ENCODE measurements around the gene LTO1. TPM values are rescaled to one million over a fixed set of nuclear protein-coding genes. Genes with fewer than 3 reads are reported as not detected.

LTO1 gene
- total RNA-seq, 8 experiments from 2014 or later: 10.5 to 31.1 (median 16.1) TPM

DNA sequence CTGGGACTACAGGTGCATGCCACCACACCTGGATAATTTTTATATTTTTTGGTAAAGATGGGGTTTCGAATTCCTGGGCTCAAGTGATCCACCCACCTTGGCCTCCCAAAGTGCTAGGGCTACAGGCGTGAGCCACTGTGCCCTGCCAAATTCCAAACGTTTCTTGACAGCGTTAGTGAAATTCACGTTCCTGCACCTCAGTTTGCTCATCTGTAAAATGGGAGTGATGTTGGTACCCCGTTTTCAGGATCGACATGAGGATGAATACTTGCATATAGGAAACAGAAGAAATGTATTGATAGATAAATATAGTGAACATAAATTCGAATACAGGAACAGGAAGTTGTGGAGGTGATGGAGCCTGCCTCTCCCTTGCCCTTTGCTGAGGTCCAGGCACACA lies 10.2 kb upstream of the LTO1 start:
- no peak for ATAC-seq (replicated peaks in 6 of 8)
- no peaks in the 10 kb centered on the region for H3K4me1 ChIP-seq (replicated peaks in 1 of 2)
- WGBS, 10 experiments: 15 to 100% (median 56%) methylated on average over 2 to 7 of the region's 8 CpGs; no CpG with 5 or more reads in 2 of the 10 experiments
- in situ Hi-C loops (cut with MboI; ENCODE audit: low pct_unique_long_range_greater_than_20kb in 2 of 9, low sequenced_read_pairs in 9 of 9, unreplicated experiment in 9 of 9): loop anchor here in 6 of 9 experiments (10.0 to 25.0 kb wide), 3 partner anchors 202 to 509 kb away; no protein-coding TSS in a partner anchor
- no peak overlapping the region for H3K4me3 ChIP-seq
- no peak overlapping the region for H3K27ac ChIP-seq

DNA sequence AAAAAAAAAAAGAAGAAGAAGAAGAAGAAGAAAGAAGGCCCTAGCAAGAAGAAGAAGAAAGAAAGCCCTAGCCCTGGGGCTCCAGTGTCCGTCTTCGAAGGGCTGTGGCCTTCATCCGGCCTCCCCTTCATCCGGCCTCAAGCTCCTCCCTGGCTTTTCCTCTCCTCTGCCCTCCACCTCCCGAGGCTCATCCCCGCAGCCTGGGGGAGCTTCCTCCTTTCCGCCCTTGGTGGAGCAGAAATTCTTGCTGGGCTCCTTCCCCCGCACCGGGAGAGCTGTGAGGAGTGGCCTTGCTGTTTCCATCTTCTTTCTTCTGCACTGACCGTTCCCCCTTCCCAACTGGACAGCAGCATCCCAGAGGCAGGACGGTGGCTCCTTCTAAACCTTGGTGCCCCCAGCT lies 9.5 kb upstream of the LTO1 start:
- in situ Hi-C loops (cut with MboI; ENCODE audit: low pct_unique_long_range_greater_than_20kb in 2 of 9, low sequenced_read_pairs in 9 of 9, unreplicated experiment in 9 of 9): loop anchor here in 6 of 9 experiments (10.0 to 25.0 kb wide), 3 partner anchors 203 to 510 kb away; no protein-coding TSS in a partner anchor
- Histone ChIP-seq H3K4me1 (replicated peaks in 1 of 2) (no peaks in the 10 kb centered on the region), H3K27ac (no peak overlapping the region), H3K4me3 (no peak overlapping the region)
- WGBS, 10 experiments: 40 to 85% (median 75%) methylated on average over 1 to 7 of the region's 11 CpGs; no CpG with 5 or more reads in 3 of the 10 experiments
- no peak for ATAC-seq (replicated peaks in 6 of 8)

DNA sequence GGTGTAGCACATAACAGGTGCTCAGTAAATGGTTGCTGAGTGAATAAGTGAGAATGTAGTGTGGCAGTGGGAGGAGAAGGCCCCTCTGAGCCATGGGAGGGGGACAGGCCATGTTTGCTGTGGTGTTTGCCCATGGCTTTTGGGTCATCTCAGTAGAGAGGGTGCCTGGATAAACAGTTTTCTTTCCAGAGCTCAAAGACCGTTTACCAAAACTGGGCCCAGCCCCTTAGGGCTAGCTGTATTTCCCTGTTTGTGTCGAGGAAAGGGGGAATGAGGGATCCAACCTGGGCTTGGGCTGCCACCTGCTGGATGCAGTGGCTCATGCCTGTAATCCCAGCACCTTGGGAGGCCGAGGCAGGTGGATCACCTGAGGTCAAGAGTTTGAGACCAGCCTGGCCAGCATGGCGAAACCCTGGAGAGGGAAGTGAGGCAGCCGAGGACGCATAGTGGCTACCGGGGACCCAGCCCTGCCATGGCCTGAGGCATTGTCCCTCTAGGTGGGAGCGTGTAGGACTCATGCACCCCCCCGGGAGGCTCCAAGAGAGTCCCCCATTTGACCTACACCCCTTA lies 8.7 kb upstream of the LTO1 start:
- H3K27ac ChIP-seq: no peak overlapping the region
- no peak overlapping the region for H3K4me3 ChIP-seq
- 0 to 74% (median 37%) methylated on average over 1 to 7 of the region's 9 CpGs; no CpG with 5 or more reads in 2 of the 10 experiments for WGBS, 10 experiments
- no peaks in the 10 kb centered on the region for H3K4me1 ChIP-seq (replicated peaks in 1 of 2)
- in situ Hi-C loops (cut with MboI; ENCODE audit: low pct_unique_long_range_greater_than_20kb in 2 of 9, low sequenced_read_pairs in 9 of 9, unreplicated experiment in 9 of 9): loop anchor here in 6 of 9 experiments (10.0 to 25.0 kb wide), 3 partner anchors 203 to 511 kb away; no protein-coding TSS in a partner anchor
- peak in 2 of 8 experiments; percentile 24 to 46 for ATAC-seq (replicated peaks in 6 of 8)

DNA sequence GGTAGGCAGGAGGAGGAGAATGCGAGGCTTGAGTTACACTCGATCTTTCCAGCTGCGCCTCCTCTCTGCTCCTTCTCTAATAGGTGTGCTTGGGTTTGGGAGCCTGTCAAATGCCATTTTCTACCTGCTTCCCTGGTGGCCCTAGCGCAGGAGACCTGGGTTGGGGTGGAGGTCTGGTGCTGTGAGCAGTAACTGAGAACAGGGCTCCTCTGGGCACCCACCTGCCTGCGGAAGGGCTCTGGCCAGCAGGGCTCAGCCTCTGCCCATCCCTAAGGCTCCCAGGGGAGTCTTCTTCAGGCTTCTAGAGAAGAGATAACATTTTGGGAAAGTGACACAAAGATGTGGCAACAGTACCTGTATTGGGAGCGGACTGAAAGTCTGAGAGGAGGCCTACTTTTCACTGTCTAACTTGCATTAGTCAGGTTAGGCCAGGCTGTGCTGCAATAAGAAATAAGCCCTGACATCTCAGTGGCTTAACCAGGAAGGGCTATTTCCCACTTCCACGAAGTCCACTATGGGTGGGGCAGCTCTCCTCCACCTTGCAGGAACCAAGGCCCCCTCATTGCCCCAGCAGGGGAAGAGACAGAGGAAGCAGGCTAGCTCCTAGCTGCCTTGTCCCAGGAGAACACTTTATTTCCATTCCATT lies 7.7 kb upstream of the LTO1 start:
- WGBS, 10 experiments: 14 to 100% (median 81%) methylated on average over 1 to 6 of the region's 7 CpGs; no CpG with 5 or more reads in 1 of the 10 experiments
- no peaks in the 10 kb centered on the region for H3K4me1 ChIP-seq (replicated peaks in 1 of 2)
- no peak overlapping the region for H3K4me3 ChIP-seq
- in situ Hi-C loops (cut with MboI; ENCODE audit: low pct_unique_long_range_greater_than_20kb in 2 of 9, low sequenced_read_pairs in 9 of 9, unreplicated experiment in 9 of 9): loop anchor here in 6 of 9 experiments (10.0 to 25.0 kb wide), 3 partner anchors 204 to 512 kb away; no protein-coding TSS in a partner anchor
- no peak for ATAC-seq (replicated peaks in 6 of 8)
- H3K27ac ChIP-seq: no peak overlapping the region

DNA sequence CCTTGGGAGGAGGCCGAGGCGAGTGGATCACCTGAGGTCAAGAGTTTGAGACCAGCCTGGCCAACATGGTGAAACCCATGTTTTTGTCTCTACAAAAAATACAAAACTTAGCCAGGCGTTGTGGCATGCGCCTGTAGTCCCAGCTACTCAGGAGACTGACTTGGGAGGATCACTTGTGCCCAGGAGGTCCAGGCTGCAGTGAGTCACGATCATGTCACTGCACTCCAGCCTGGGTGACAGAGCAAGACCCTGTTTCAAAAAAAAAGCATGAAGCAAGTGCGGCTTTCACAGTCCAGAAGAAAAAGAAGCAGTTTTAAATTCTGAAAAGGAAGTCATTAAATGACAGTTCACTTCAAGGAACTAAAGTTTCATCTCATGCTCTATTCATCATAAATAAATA lies 7.1 kb upstream of the LTO1 start:
- WGBS, 10 experiments: 58 to 100% (median 90%) methylated on average over 2 to 6 of the region's 6 CpGs; no CpG with 5 or more reads in 2 of the 10 experiments
- Histone ChIP-seq H3K4me3 (no peak overlapping the region), H3K4me1 (replicated peaks in 1 of 2) (no peaks in the 10 kb centered on the region), H3K27ac (no peak overlapping the region)
- in situ Hi-C loops (cut with MboI; ENCODE audit: low pct_unique_long_range_greater_than_20kb in 2 of 9, low sequenced_read_pairs in 9 of 9, unreplicated experiment in 9 of 9): loop anchor here in 6 of 9 experiments (10.0 to 25.0 kb wide), 3 partner anchors 205 to 513 kb away; no protein-coding TSS in a partner anchor
- ATAC-seq (replicated peaks in 6 of 8): no peak

DNA sequence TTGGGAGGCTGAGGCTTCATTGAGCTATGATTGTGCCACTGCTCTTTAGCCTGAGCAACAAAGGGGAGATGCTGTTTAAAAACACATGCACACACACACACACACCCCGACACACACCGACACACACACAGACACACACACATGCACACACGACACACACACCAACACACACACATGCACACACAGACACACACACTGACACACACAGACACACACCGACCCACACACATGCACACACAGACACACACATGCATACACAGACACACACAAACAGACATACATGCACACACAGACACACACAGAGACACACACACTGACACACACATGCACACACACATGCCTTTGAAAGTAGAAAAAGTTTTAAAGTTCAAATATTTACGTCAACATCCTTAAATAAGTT lies 5.5 kb upstream of the LTO1 start:
- ATAC-seq (replicated peaks in 6 of 8): no peak
- WGBS, 10 experiments: 60 to 100% (median 93%) methylated on average over 1 to 4 of the region's 5 CpGs; no CpG with 5 or more reads in 3 of the 10 experiments
- in situ Hi-C loops (cut with MboI; ENCODE audit: low pct_unique_long_range_greater_than_20kb in 2 of 9, low sequenced_read_pairs in 9 of 9, unreplicated experiment in 9 of 9): loop anchor here in 6 of 9 experiments (10.0 to 25.0 kb wide), 3 partner anchors 207 to 514 kb away; no protein-coding TSS in a partner anchor

DNA sequence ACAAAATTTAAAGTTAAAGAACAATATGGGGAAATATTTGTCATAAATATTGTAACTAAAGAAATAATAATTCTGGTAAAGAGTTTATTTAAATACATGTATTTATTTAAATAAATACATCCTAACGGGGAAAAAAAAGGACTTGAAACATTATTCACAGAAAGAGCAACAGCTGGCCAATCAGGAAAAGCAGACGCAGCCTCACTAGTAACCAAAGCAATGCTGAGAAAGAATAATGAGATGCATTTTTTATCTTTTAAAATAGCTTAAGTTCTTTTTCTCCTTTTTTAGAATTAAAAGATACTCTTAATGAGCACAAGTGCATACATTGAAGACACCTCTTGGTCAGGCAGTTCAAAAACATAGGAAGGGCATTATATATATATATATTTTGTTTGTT lies 2.6 kb upstream of the LTO1 start:
- Histone ChIP-seq H3K4me3 (no peak overlapping the region), H3K4me1 (replicated peaks in 1 of 2) (peaks cover 5 to 6% of the 10 kb centered on the region in 2 donors), H3K27ac (no peak overlapping the region)
- 4 to 92% (median 68%) methylated on average over 1 to 2 of the region's 2 CpGs for WGBS, 10 experiments
- in situ Hi-C loops (cut with MboI; ENCODE audit: low pct_unique_long_range_greater_than_20kb in 2 of 9, low sequenced_read_pairs in 9 of 9, unreplicated experiment in 9 of 9): loop anchor here in 5 of 9 experiments (25.0 kb wide), 2 partner anchors 210 to 510 kb away; no protein-coding TSS in a partner anchor
- ATAC-seq (replicated peaks in 6 of 8): no peak

More for the DNA sequence above, 5.5 kb upstream of the LTO1 start:
- no peak overlapping the region for H3K4me3 ChIP-seq
- H3K4me1 ChIP-seq (replicated peaks in 1 of 2): no peaks in the 10 kb centered on the region
- no peak overlapping the region for H3K27ac ChIP-seq

DNA sequence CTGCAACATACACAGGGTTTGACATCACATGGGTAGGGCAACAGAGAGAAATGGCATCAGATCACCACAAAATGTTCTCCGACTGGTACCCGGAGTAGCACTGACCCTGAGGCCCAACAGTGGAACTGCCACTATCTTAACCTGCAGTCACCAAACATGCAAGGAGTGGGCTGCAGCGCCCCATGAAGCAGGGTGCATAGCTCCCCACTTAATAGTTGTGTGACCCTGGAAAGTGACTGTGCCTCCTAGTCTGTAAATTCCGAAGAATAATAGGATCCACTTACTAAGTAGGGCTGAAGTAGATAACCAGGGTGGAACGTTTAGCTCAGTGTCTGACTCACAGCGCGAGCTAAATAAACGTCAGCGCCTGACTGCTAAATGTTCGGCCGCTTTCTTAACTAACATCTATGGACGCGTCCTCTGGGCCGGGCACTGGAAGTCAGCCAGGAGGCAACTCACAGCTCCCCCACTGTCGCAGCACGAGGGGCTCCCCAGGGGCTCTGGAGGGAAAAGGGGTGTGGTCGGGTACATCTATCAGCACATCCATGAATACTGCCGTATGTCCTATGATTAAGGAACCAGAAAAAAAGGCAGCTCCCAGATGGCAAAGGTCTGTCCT lies 777 bp downstream of the LTO1 start:
- Histone ChIP-seq H3K4me1 (replicated peaks in 1 of 2) (peaks cover 6 to 11% of the 10 kb centered on the region in 2 donors), H3K4me3 (peak overlapping the region; percentile 90 to 93 (median 91)), H3K27ac (peak overlapping the region; percentile 79 to 83)
- in situ Hi-C loops (cut with MboI; ENCODE audit: low pct_unique_long_range_greater_than_20kb in 2 of 9, low sequenced_read_pairs in 9 of 9, unreplicated experiment in 9 of 9): loop anchor here in 5 of 9 experiments (25.0 kb wide), 3 partner anchors 387 to 1412 kb away; partner anchors contain the start of genes C11orf24 (in 1 of the 5) and MYEOV (in 1 of the 5)
- whole genome bisulfite sequencing, 10 experiments: 0 to 100% (median 30%) methylated on average over 2 to 11 of the region's 18 CpGs; no CpG with 5 or more reads in 3 of the 10 experiments
- ATAC-seq (replicated peaks in 6 of 8): peak in 3 of 8 experiments; percentile 4 to 55 (median 54)

DNA sequence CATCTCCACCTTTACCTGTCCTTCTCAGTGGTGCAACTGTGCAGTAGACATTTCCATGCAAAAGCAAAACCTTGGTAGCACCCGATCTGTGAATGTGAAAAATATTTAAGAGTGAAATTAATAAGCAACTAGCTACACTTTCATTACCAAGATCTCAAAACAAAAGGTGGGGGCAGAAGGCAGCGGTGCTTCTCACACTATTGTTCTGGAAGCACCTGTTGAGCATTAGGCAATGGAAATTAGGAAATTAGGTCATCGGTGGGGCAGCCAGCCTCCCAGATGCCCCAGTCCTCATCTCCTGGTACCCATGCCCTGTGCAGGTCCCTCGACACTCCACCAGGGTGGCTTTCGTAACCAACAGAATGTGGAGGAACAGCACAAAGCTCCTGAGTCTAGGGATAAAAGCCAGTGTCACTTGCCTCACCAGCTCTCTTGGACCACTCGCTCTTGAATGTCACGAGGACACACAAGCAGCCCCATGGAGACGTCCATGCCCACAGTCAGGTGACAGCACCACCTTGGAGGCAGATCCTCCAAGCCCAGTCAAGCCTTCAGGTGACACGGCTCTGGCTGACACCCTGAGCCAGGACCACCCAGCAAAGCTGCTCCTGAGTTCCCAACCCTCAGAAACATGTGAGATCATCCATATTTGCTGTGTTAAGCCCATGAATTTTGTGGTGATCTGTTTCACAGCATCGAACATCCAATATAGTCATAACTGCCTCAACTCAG lies 3.3 kb downstream of the LTO1 start:
- Histone ChIP-seq H3K27ac (no peak overlapping the region), H3K4me3 (no peak overlapping the region), H3K4me1 (replicated peaks in 1 of 2) (peaks cover 6 to 11% of the 10 kb centered on the region in 2 donors)
- in situ Hi-C loops (cut with MboI; ENCODE audit: low pct_unique_long_range_greater_than_20kb in 2 of 9, low sequenced_read_pairs in 9 of 9, unreplicated experiment in 9 of 9): loop anchor here in 5 of 9 experiments (25.0 kb wide), 3 partner anchors 385 to 1410 kb away; partner anchors contain the start of genes C11orf24 (in 1 of the 5) and MYEOV (in 1 of the 5)
- no peak for ATAC-seq (replicated peaks in 6 of 8)
- WGBS, 10 experiments: 40 to 100% (median 85%) methylated on average over 1 to 6 of the region's 10 CpGs; no CpG with 5 or more reads in 1 of the 10 experiments

DNA sequence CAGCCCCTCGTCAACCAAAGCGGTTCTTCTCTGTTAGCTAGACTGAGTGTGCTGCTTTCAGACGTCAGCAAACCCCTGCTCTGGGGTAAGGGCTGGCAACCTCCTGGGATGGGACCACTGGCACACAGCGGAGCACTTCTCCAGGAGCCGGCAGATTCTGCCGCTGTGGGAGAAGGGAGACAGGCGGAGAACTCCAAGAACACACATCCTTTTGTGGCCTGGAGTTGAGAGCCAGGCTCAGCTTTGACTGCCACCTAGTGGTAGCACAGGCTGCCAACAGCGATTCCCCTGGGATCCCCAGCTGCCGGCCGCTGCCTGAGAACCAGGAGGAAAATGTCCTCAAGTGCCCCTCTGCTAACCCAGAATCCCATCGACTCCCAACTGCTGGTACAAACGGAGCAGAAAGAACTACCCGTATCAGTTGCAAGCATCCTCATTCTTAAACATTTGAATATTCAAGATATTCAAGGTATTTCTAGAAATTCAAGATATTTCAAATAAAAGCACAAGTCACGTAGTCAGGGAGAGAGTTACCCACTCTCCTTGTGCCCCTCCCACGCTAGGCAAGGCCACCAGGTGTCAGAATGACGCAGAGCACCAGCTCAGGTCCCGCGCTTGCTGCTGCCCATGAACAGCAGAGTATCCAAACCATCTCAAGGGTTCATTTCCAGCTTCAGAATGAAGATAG lies 4.9 kb downstream of the LTO1 start:
- in situ Hi-C loops (cut with MboI; ENCODE audit: low pct_unique_long_range_greater_than_20kb in 2 of 9, low sequenced_read_pairs in 9 of 9, unreplicated experiment in 9 of 9): loop anchor here in 5 of 9 experiments (25.0 kb wide), 3 partner anchors 383 to 1408 kb away; partner anchors contain the start of genes C11orf24 (in 1 of the 5) and MYEOV (in 1 of the 5)
- Histone ChIP-seq H3K4me3 (no peak overlapping the region), H3K27ac (no peak overlapping the region), H3K4me1 (replicated peaks in 1 of 2) (peaks cover 6 to 11% of the 10 kb centered on the region in 2 donors)
- WGBS, 10 experiments: 7 to 100% (median 45%) methylated on average over 2 to 8 of the region's 18 CpGs; no CpG with 5 or more reads in 2 of the 10 experiments
- ATAC-seq (replicated peaks in 6 of 8): peak; percentile 10 to 65 (median 55)

DNA sequence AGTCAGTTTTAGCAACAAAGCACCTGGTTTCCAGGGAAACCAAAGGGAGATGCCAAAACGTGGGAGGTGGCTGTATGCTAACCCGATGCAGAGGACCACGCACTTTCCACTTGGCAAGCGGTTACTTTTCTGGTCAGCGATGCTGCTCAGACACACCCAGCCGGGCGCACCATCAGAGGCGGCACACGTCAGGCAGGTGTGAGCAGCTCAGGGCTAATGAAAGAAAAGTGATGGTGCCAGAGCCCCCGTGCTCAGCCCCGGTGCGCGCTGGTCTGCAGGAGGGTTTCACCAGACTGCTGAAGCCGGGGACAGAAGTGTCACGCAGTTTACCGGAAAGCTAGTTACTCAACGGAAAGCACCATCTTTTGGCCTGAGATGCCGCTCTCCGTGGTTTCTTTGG lies 5.7 kb downstream of the LTO1 start:
- in situ Hi-C loops (cut with MboI; ENCODE audit: low pct_unique_long_range_greater_than_20kb in 2 of 9, low sequenced_read_pairs in 9 of 9, unreplicated experiment in 9 of 9): loop anchor here in 8 of 9 experiments (10.0 to 25.0 kb wide), 4 partner anchors 382 to 1407 kb away; partner anchors contain the start of genes C11orf24 (in 1 of the 8) and MYEOV (in 1 of the 8)
- 76 to 96% (median 91%) methylated on average over 1 to 14 of the region's 19 CpGs; no CpG with 5 or more reads in 5 of the 10 experiments for WGBS, 10 experiments
- ATAC-seq (replicated peaks in 6 of 8): no peak
- Histone ChIP-seq H3K27ac (no peak overlapping the region), H3K4me3 (no peak overlapping the region), H3K4me1 (replicated peaks in 1 of 2) (peaks cover 6 to 11% of the 10 kb centered on the region in 2 donors)
